H7 (cell line): ENCODE measurements around the gene DOCK3. TPM values are rescaled to one million over a fixed set of nuclear protein-coding genes. Genes with fewer than 3 reads are reported as not detected.
"Not testable (repeated sequence)": the region's sequence is repeated elsewhere in the genome, so short reads cannot be mapped to it uniquely, and the experiment has no call there.

ENCODE experiments used
- DNase-seq: peaks from one replicate; pipeline ENCODE4 v3.0.0; 2012
- H3K27me3 ChIP-seq: 2 replicates; pipeline ENCODE4 v1.6.0; 2011; ENCODE audit warnings: mild to moderate bottlenecking, low read length; ENCODE audit not compliant: control insufficient read depth, insufficient read depth
- H3K36me3 ChIP-seq: replicated peaks from 2 replicates; pipeline ENCODE4 v1.5.1; 2011; ENCODE audit warnings: low read length; ENCODE audit not compliant: control insufficient read depth, insufficient read depth
- H3K4me3 ChIP-seq: 2 replicates; pipeline ENCODE4 v1.5.1; 2011; ENCODE audit warnings: low read depth, mild to moderate bottlenecking, control low read depth, low read length, moderate library complexity; ENCODE audit not compliant: insufficient read depth
- total RNA-seq: library from RNA; depleted of rRNA; stranded (reverse); fragments of >200 nt; shearing (Covaris generic); gene quantifications from 2 replicates; pipeline ENCODE4 v1.2.3, GENCODE V29; 2014

The DOCK3 gene
- total RNA-seq, 1 experiment from 2014 or later, result 2.0 TPM

- DNase-seq, result no peak
- Histone ChIP-seq H3K4me3 (no peak overlapping the region), H3K36me3 (peaks cover 2% of the 10 kb centered on the region), H3K27me3 (no peaks in the 10 kb centered on the region)
Measured at GRCh38 chr3:51102396-51102795, 427.7 kb downstream of the DOCK3 start.

DNA sequence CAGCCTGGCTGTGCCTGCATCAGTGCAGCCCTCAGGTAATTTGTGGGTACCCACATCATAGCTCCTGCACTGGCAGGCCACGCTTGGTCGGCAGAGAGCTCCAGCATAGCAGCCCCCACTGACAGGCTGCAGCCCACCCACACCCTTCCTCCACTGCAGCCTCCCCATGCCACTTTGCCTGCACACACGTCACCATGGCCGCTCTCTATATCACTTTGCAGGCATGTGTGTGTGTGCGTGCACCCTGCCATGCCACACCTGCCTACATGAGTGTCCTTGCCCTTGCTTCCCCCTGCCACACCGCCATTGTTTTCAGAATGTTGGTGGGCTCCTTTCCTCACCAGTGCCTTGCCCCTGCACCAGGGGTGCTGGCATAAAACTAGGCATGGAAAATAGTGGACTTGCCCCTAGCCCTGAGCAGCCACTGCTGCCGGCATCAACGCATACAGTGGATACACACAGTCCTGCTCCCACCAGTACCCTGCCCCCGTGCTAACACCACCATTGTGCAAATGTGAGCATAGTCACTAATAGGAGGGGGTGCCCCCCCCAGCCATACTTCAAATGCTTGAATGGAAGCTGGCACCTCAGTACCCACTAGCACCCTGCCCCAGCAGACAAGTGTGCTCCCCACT, 431.6 kb downstream of the DOCK3 start:
- Histone ChIP-seq H3K27me3 (no peaks in the 10 kb centered on the region), H3K36me3 (peaks cover 2% of the 10 kb centered on the region), H3K4me3 (no peak overlapping the region)
- no peak for DNase-seq

- no peak for DNase-seq
- no peak overlapping the region for H3K4me3 ChIP-seq
- H3K27me3 ChIP-seq, result no peaks in the 10 kb centered on the region
- peaks cover 1% of the 10 kb centered on the region for H3K36me3 ChIP-seq
Measured at GRCh38 chr3:51110586-51110985, 435.9 kb downstream of the DOCK3 start.

GRCh38 chr3:51122944-51123343, 448.2 kb downstream of the DOCK3 start:
- H3K4me3 ChIP-seq, result no peak overlapping the region
- H3K36me3 ChIP-seq, result no peaks in the 10 kb centered on the region
- DNase-seq, result no peak
- H3K27me3 ChIP-seq, result no peaks in the 10 kb centered on the region

DNA sequence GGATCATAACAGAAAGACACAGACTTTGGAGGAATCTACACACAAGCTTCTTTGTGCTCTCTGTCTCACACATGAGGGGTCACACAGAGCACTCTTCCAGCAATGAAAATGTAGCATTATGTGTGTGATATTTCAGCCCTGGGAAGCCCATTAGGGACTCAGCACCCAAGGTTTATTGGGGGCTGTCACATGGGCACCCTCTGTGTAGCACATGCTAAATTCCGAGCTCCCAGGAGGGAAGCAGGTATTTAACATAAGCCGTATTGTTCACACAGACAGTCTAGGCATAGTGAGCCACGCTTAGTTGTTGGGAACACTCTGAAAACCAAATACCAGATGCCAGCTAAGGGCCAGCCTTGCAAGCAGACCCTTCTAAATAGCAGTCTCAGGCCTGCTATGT, 448.8 kb downstream of the DOCK3 start:
- no peaks in the 10 kb centered on the region for H3K27me3 ChIP-seq
- H3K4me3 ChIP-seq, result no peak overlapping the region
- DNase-seq, result no peak
- no peaks in the 10 kb centered on the region for H3K36me3 ChIP-seq

DNA sequence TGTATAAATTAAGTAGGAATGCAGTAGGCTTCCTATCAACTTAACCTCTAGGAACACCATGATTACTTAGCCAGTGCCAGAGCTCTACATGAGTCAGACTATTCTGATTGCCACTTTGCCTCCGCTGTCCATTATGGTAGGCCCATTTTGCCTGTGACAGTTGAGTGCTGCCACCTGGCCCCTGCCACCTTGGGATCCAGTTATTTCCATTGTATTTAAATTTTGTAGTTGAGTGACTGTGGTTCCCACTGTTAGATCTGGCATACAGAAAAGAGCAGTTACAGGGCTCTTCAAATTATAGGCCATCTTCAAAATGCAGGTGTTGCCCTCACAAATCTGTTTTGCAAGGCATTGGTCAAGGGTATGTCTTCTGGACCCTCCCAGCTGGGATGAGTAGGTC, 456.9 kb downstream of the DOCK3 start:
- H3K36me3 ChIP-seq, H3K4me3 ChIP-seq, DNase-seq, H3K27me3 ChIP-seq: not testable (repeated sequence)

- Histone ChIP-seq H3K4me3 (no peak overlapping the region), H3K36me3 (no peaks in the 10 kb centered on the region), H3K27me3 (no peaks in the 10 kb centered on the region)
- no peak for DNase-seq
Measured at GRCh38 chr3:51137715-51138114, 463.0 kb downstream of the DOCK3 start.

- no peak overlapping the region for H3K4me3 ChIP-seq
- no peak for DNase-seq
- no peaks in the 10 kb centered on the region for H3K36me3 ChIP-seq
- H3K27me3 ChIP-seq, result no peaks in the 10 kb centered on the region
Measured at GRCh38 chr3:51139616-51140015, 464.9 kb downstream of the DOCK3 start.

- H3K36me3 ChIP-seq, result no peaks in the 10 kb centered on the region
- H3K27me3 ChIP-seq, result no peaks in the 10 kb centered on the region
- DNase-seq, result peak; percentile 13
- no peak overlapping the region for H3K4me3 ChIP-seq
Measured at GRCh38 chr3:51141573-51141972, 466.8 kb downstream of the DOCK3 start.

- H3K4me3 ChIP-seq, result no peak overlapping the region
- H3K36me3 ChIP-seq, result no peaks in the 10 kb centered on the region
- no peaks in the 10 kb centered on the region for H3K27me3 ChIP-seq
- no peak for DNase-seq
Measured at GRCh38 chr3:51145811-51146585, 471.3 kb downstream of the DOCK3 start.

- DNase-seq, result no peak
- Histone ChIP-seq H3K4me3 (no peak overlapping the region), H3K27me3 (no peaks in the 10 kb centered on the region), H3K36me3 (no peaks in the 10 kb centered on the region)
Measured at GRCh38 chr3:51146781-51147180, 472.1 kb downstream of the DOCK3 start.

- no peaks in the 10 kb centered on the region for H3K27me3 ChIP-seq
- DNase-seq, result no peak
- no peak overlapping the region for H3K4me3 ChIP-seq
- no peaks in the 10 kb centered on the region for H3K36me3 ChIP-seq
Measured at GRCh38 chr3:51156147-51156546, 481.4 kb downstream of the DOCK3 start.

GRCh38 chr3:51163051-51163450, 488.3 kb downstream of the DOCK3 start:
- H3K27me3 ChIP-seq, result no peaks in the 10 kb centered on the region
- no peak for DNase-seq
- H3K4me3 ChIP-seq, result no peak overlapping the region
- no peaks in the 10 kb centered on the region for H3K36me3 ChIP-seq

GRCh38 chr3:51173518-51174271, 499.0 kb downstream of the DOCK3 start:
- no peak overlapping the region for H3K4me3 ChIP-seq
- DNase-seq, result no peak
- H3K36me3 ChIP-seq, result no peaks in the 10 kb centered on the region; the same call in 1 of the 2 replicates
- no peaks in the 10 kb centered on the region for H3K27me3 ChIP-seq

DNA sequence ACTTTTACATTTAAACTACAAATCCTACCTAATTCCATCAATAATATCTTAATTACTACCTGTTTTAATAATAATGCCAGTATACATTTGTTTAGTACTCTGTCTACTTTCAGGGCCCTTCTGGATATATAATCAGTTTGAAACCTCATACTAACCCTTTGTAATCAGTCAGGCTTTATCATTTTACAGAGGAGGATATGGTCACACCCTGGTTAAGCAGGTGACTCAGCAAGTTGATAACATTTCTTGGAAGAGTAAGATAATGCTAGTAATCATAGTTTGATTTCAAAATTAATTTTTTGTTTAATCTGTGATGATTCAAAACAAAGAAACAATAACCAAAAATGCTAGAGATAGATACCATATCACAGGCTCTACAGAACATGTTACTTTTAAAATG, 502.2 kb downstream of the DOCK3 start:
- no peak for DNase-seq

More for the DNA sequence above, 502.2 kb downstream of the DOCK3 start:
- no peaks in the 10 kb centered on the region; the same call in 1 of the 2 replicates for H3K36me3 ChIP-seq
- no peaks in the 10 kb centered on the region for H3K27me3 ChIP-seq
- no peak overlapping the region for H3K4me3 ChIP-seq
